Astrocyte (in vitro differentiated cells and primary cell): ENCODE results near the gene ZMIZ1. TPM values are rescaled to one million over a fixed set of nuclear protein-coding genes. Genes with fewer than 3 reads are reported as not detected.

Source experiments
- DNase-seq: peaks from one replicate; pipeline ENCODE4 v3.0.0-alpha.2; 2010; ENCODE audit warnings: low read depth
- FAIRE-seq: peaks from 2 replicates; lab custom pipeline; 2011; peaks lifted over from hg19 to GRCh38; lab: Jason Lieb, UNC
- H2AFZ ChIP-seq: 2 replicates; pipeline ENCODE4 v1.6.0; 2012; ENCODE audit warnings: low read depth, low read length, inconsistent platforms
- H3K27ac ChIP-seq: 2 replicates; pipeline ENCODE4 v1.5.1; 2011; ENCODE audit warnings: low read depth, low read length, inconsistent platforms
- H3K27me3 ChIP-seq: 2 replicates; pipeline ENCODE4 v1.6.0; 2011; ENCODE audit warnings: low read length, inconsistent platforms; ENCODE audit not compliant: insufficient read depth
- H3K36me3 ChIP-seq: 2 replicates; pipeline ENCODE4 v1.5.1; 2011; ENCODE audit warnings: low read length, inconsistent platforms; ENCODE audit not compliant: insufficient read depth
- H3K4me1 ChIP-seq: 2 replicates; pipeline ENCODE4 v1.5.1; 2011; ENCODE audit warnings: low read length, inconsistent platforms; ENCODE audit not compliant: insufficient read depth
- H3K4me2 ChIP-seq: 2 replicates; pipeline ENCODE4 v1.6.0; 2012; ENCODE audit warnings: low read length, inconsistent platforms
- H3K4me3 ChIP-seq: 2 replicates; pipeline ENCODE4 v1.5.1; 2011; ENCODE audit warnings: low read depth, mild to moderate bottlenecking, low read length, inconsistent platforms; ENCODE audit not compliant: insufficient read depth
- H3K79me2 ChIP-seq: 2 replicates; pipeline ENCODE4 v1.6.0; 2012; ENCODE audit warnings: mild to moderate bottlenecking, low read length, inconsistent platforms; ENCODE audit not compliant: insufficient read depth
- H3K9ac ChIP-seq: 2 replicates; pipeline ENCODE4 v1.6.0; 2012; ENCODE audit warnings: mild to moderate bottlenecking, low read length, inconsistent platforms
- H3K9me3 ChIP-seq: 2 replicates; pipeline ENCODE4 v1.5.1; 2012; ENCODE audit warnings: low read depth, mild to moderate bottlenecking, low read length, inconsistent platforms; ENCODE audit not compliant: insufficient read depth
- H4K20me1 ChIP-seq: 2 replicates; pipeline ENCODE4 v1.6.0; 2012; ENCODE audit warnings: low read length, inconsistent platforms; ENCODE audit not compliant: insufficient read depth
- H3K27ac Mint-ChIP-seq: one replicate; pipeline ENCODE4 v1.8.0; 2021; ENCODE audit warnings: mild to moderate bottlenecking, mixed read lengths; ENCODE audit not compliant: unreplicated experiment
- H3K27me3 Mint-ChIP-seq: one replicate; pipeline ENCODE4 v1.8.0; 2021; ENCODE audit warnings: low read depth, mixed read lengths; ENCODE audit not compliant: unreplicated experiment
- H3K36me3 Mint-ChIP-seq: one replicate; pipeline ENCODE4 v1.8.0; 2021; ENCODE audit warnings: low read depth, mixed read lengths; ENCODE audit not compliant: unreplicated experiment
- H3K4me1 Mint-ChIP-seq: one replicate; pipeline ENCODE4 v1.8.0; 2021; ENCODE audit warnings: low read depth, mixed read lengths; ENCODE audit not compliant: unreplicated experiment
- H3K4me3 Mint-ChIP-seq: one replicate; pipeline ENCODE4 v1.8.0; 2021; ENCODE audit warnings: mild to moderate bottlenecking, moderate library complexity, mixed read lengths; ENCODE audit not compliant: unreplicated experiment
- H3K9me3 Mint-ChIP-seq: one replicate; pipeline ENCODE4 v1.8.0; 2021; ENCODE audit warnings: mild to moderate bottlenecking, mixed read lengths; ENCODE audit not compliant: unreplicated experiment
- CTCF ChIP-seq: IDR thresholded peaks from 2 replicates; pipeline ENCODE4 v1.5.1; 2011; ENCODE audit warnings: low read depth, mild to moderate bottlenecking, inconsistent platforms, low read length, moderate library complexity; ENCODE audit not compliant: insufficient read depth
- EZH2 ChIP-seq: IDR thresholded peaks from 2 replicates; pipeline ENCODE4 v1.6.1; 2012; ENCODE audit warnings: mild to moderate bottlenecking, low read length, inconsistent platforms; ENCODE audit not compliant: insufficient read depth
- total RNA-seq: library from RNA; stranded (reverse); gene quantifications from 2 replicates; pipeline ENCODE4 v1.2.1, GENCODE V29; 2021

The ZMIZ1 gene
- total RNA-seq, 1 donor from 2014 or later, result 45.5 TPM

GRCh38 chr10:79231908-79232307 lies 163.1 kb downstream of the ZMIZ1 start:
- no peak for TF ChIP-seq CTCF
- Mint-ChIP-seq H3K4me1 (peaks cover 19% of the 10 kb centered on the region), H3K27me3 (no peaks in the 10 kb centered on the region), H3K27ac (no peak overlapping the region), H3K4me3 (no peak overlapping the region), H3K36me3 (peaks cover 28% of the 10 kb centered on the region), H3K9me3 (peaks cover 3% of the 10 kb centered on the region)
- H3K4me3 ChIP-seq, result no peak overlapping the region
- no peaks in the 10 kb centered on the region for H3K9me3 ChIP-seq
- DNase-seq, result no peak
- H3K79me2 ChIP-seq, result peaks cover 22% of the 10 kb centered on the region
- H3K36me3 ChIP-seq, result peaks cover 12% of the 10 kb centered on the region
- no peak for FAIRE-seq
- peaks cover 21% of the 10 kb centered on the region for H3K4me1 ChIP-seq
- no peak overlapping the region for H3K4me2 ChIP-seq
- no peaks in the 10 kb centered on the region for H3K27me3 ChIP-seq
- H3K9ac ChIP-seq, result no peak overlapping the region
- H2AFZ ChIP-seq, result no peak overlapping the region
- H3K27ac ChIP-seq, result no peak overlapping the region
- peaks cover 90% of the 10 kb centered on the region for H4K20me1 ChIP-seq

- Histone ChIP-seq H3K27ac (no peak overlapping the region), H3K9ac (no peak overlapping the region), H3K36me3 (peaks cover 7% of the 10 kb centered on the region), H2AFZ (no peak overlapping the region), H3K9me3 (no peaks in the 10 kb centered on the region), H3K4me3 (no peak overlapping the region), H4K20me1 (peaks cover 92% of the 10 kb centered on the region), H3K79me2 (peaks cover 20% of the 10 kb centered on the region), H3K4me1 (peaks cover 28% of the 10 kb centered on the region), H3K4me2 (no peak overlapping the region), H3K27me3 (no peaks in the 10 kb centered on the region)
- TF ChIP-seq CTCF (no peak), EZH2 (no peak)
- FAIRE-seq (no peak), DNase-seq (no peak)
- H3K27ac Mint-ChIP-seq, result no peak overlapping the region
- H3K4me3 Mint-ChIP-seq, result no peak overlapping the region
- no peaks in the 10 kb centered on the region for H3K27me3 Mint-ChIP-seq
- peaks cover 5% of the 10 kb centered on the region for H3K9me3 Mint-ChIP-seq
- H3K36me3 Mint-ChIP-seq, result peaks cover 36% of the 10 kb centered on the region
- peaks cover 24% of the 10 kb centered on the region for H3K4me1 Mint-ChIP-seq
These were observed 164.1 kb downstream of the ZMIZ1 start for GRCh38 chr10:79232864-79233263.

- Histone ChIP-seq H3K79me2 (peaks cover 13% of the 10 kb centered on the region), H3K36me3 (peaks cover 4% of the 10 kb centered on the region), H2AFZ (no peak overlapping the region), H3K9me3 (no peaks in the 10 kb centered on the region), H3K27ac (no peak overlapping the region), H3K4me1 (peaks cover 46% of the 10 kb centered on the region), H3K27me3 (no peaks in the 10 kb centered on the region), H3K9ac (no peak overlapping the region), H4K20me1 (peaks cover 94% of the 10 kb centered on the region), H3K4me2 (peak overlapping the region; percentile 15), H3K4me3 (no peak overlapping the region)
- peaks cover 34% of the 10 kb centered on the region for H3K4me1 Mint-ChIP-seq
- DNase-seq (peak; percentile 24), FAIRE-seq (no peak)
- peaks cover 38% of the 10 kb centered on the region for H3K36me3 Mint-ChIP-seq
- no peaks in the 10 kb centered on the region for H3K27me3 Mint-ChIP-seq
- no peak for TF ChIP-seq EZH2
- TF ChIP-seq CTCF, result no peak
- H3K4me3 Mint-ChIP-seq, result no peak overlapping the region
- H3K9me3 Mint-ChIP-seq, result peaks cover 5% of the 10 kb centered on the region
- H3K27ac Mint-ChIP-seq, result peak overlapping the region; percentile 66
These were observed 165.9 kb downstream of the ZMIZ1 start for GRCh38 chr10:79234391-79235315.
